Lower lobe of right lung (tissue), 2 donors: ENCODE data around the gene NAA50. TPM values are rescaled to one million over a fixed set of nuclear protein-coding genes. Genes with fewer than 3 reads are reported as not detected.

ENCODE experiments used
- ATAC-seq, 2 donors: fragments of 200-7000 bp; cut with Tn5 transposase; one replicate each; pipeline ENCODE4 v1.9.1; 2020 to 2022; ENCODE audit warnings: mild to moderate bottlenecking in 2 of 2, moderate library complexity in 2 of 2
- DNase-seq: peaks from one replicate; pipeline ENCODE4 v3.0.0-alpha.2; 2020
- H3K27ac ChIP-seq: fragments of 200-600 bp; one replicate; pipeline ENCODE4 v1.8.0; 2022
- H3K27me3 ChIP-seq: fragments of 200-600 bp; one replicate; pipeline ENCODE4 v1.8.0; 2022; ENCODE audit warnings: low read depth
- H3K36me3 ChIP-seq: fragments of 200-600 bp; one replicate; pipeline ENCODE4 v1.8.0; 2022; ENCODE audit warnings: mild to moderate bottlenecking
- H3K4me1 ChIP-seq: fragments of 200-600 bp; one replicate; pipeline ENCODE4 v1.8.0; 2022
- H3K4me3 ChIP-seq: fragments of 200-600 bp; one replicate; pipeline ENCODE4 v1.8.0; 2022; ENCODE audit warnings: mild to moderate bottlenecking
- H3K9me3 ChIP-seq: fragments of 200-600 bp; one replicate; pipeline ENCODE4 v1.8.0; 2022
- CTCF ChIP-seq: fragments of 200-600 bp; IDR thresholded peaks from one replicate; pipeline ENCODE4 v1.8.0; 2022; ENCODE audit warnings: antibody characterized with exemption, mild to moderate bottlenecking
- intact Hi-C: fragments of 100-400 bp; cut with DNase I; formaldehyde crosslinking; loops from one replicate; pipeline ENCODE4 v1.11.0; 2022
- total RNA-seq: library from RNA; stranded (reverse); fragmentation: NEBNext Ultra II Directional; extraction: Animal tissue kit (Norgen Biotek cat#: 25700); gene quantifications from one replicate; pipeline ENCODE4 v1.2.1, GENCODE V29; 2021
- donor health status: DM: no; HTN: yes; CAD: no; lungs with severe emphysema.

The NAA50 gene
- total RNA-seq, 1 donor from 2014 or later, result 83.3 TPM

DNA sequence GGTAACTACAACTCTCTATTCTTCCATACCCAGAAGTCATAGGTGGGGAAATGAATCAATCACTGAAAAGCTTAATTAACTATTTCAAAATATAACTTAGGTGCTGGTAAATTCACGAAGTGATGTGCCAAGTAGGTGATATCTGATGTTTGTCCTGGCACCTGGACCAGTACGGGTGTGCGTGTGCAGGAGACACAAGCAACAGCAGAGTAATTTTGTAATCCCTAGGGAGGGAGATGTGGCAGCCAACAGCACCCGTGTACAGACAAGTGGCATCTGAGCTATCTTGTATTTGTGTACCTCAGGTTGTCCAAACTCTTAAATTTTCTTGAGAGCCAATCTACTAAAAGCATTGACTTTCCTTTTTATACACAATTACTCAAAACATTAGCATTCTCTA, 72.5 kb downstream of the NAA50 start:
- no peak for ATAC-seq
- H3K36me3 ChIP-seq, result peaks cover 59% of the 10 kb centered on the region
- no peaks in the 10 kb centered on the region for H3K27me3 ChIP-seq

DNA sequence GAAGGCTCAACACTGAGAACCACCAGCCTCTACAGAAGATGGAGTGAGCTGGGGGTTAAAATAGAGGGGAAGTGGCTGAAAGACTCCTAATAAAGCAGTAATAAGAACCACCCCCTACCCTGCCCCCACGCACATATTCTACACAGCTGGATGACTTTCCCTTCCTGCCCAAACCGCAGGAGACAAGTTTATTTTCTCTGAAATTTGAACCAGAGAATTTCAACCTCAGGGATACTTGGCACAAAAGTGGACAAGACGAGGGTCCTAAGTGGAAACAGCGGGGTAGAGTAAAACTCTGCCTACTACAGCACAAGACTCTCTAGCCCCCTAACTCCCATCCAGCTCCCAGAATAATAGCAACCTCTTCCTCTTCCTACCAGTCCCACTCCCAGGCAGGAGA, 78.0 kb downstream of the NAA50 start:
- H3K27ac ChIP-seq, result no peak overlapping the region
- DNase-seq, result no peak
- intact Hi-C loops, result no loop called here

More for the DNA sequence above, 72.5 kb downstream of the NAA50 start:
- no peak overlapping the region for H3K27ac ChIP-seq
- TF ChIP-seq CTCF, result no peak
- no peak overlapping the region for H3K4me3 ChIP-seq
- no peaks in the 10 kb centered on the region for H3K4me1 ChIP-seq
- no peaks in the 10 kb centered on the region for H3K9me3 ChIP-seq
- no peak for DNase-seq
- intact Hi-C loops, result no loop called here

More for the DNA sequence above, 78.0 kb downstream of the NAA50 start:
- H3K27me3 ChIP-seq, result no peaks in the 10 kb centered on the region
- no peaks in the 10 kb centered on the region for H3K4me1 ChIP-seq
- no peak overlapping the region for H3K4me3 ChIP-seq
- no peak for ATAC-seq
- no peak for TF ChIP-seq CTCF
- H3K36me3 ChIP-seq, result peaks cover 38% of the 10 kb centered on the region
- H3K9me3 ChIP-seq, result no peaks in the 10 kb centered on the region

Other genes with a start within 250 kb of the NAA50 start
- gene SPICE1, start 231.1 kb downstream of the NAA50 start, total RNA-seq, result 19.7 TPM
- 5.3 TPM for gene SIDT1, start 213.7 kb downstream of the NAA50 start, total RNA-seq
- gene USF3, start 49.6 kb downstream of the NAA50 start, total RNA-seq, result 20.9 TPM
- 104 TPM for gene ATP6V1A, start 786 bp upstream of the NAA50 start, total RNA-seq
- gene GRAMD1C, start 92.5 kb upstream of the NAA50 start, total RNA-seq, result 9.2 TPM
- gene ZDHHC23, start 201.8 kb upstream of the NAA50 start, total RNA-seq, result 9.7 TPM